ENCODE data around the gene PIF1.

The PIF1 gene

GRCh38 chr15:64845831-64846595, 20.6 kb upstream of the PIF1 start:
- peak overlapping the region; percentile 47 for H3K27ac ChIP-seq
- TF ChIP-seq ZFX (IDR thresholded peaks at IDR 0.05) (no peak), CTCF (conservative IDR thresholded peaks at IDR 0.05) (no peak)

GRCh38 chr15:64845183-64845611, 19.8 kb upstream of the PIF1 start:
- peak overlapping the region; percentile 47 for H3K27ac ChIP-seq
- TF ChIP-seq ZFX (IDR thresholded peaks at IDR 0.05) (no peak), CTCF (conservative IDR thresholded peaks at IDR 0.05) (no peak)

- TF ChIP-seq CTCF (conservative IDR thresholded peaks at IDR 0.05), result no peak
- TF ChIP-seq ZFX (IDR thresholded peaks at IDR 0.05), result no peak
- peak overlapping the region; percentile 47 for H3K27ac ChIP-seq
Measured at GRCh38 chr15:64844576-64845145, 19.2 kb upstream of the PIF1 start.

GRCh38 chr15:64843991-64844390, 18.5 kb upstream of the PIF1 start:
- TF ChIP-seq CTCF (conservative IDR thresholded peaks at IDR 0.05) (no peak), ZFX (IDR thresholded peaks at IDR 0.05) (no peak)
- peak overlapping the region; percentile 47; the same call in 1 of the 2 replicates for H3K27ac ChIP-seq

- TF ChIP-seq CTCF (conservative IDR thresholded peaks at IDR 0.05) (no peak), ZFX (IDR thresholded peaks at IDR 0.05) (no peak)
- H3K27ac ChIP-seq, result no peak overlapping the region
Measured at GRCh38 chr15:64842986-64843561, 17.6 kb upstream of the PIF1 start.

GRCh38 chr15:64842096-64842939, 16.9 kb upstream of the PIF1 start:
- H3K27ac ChIP-seq, result peak overlapping the region; percentile 66
- TF ChIP-seq ZFX (IDR thresholded peaks at IDR 0.05) (no peak), CTCF (conservative IDR thresholded peaks at IDR 0.05) (no peak)

All from C4-2B (cell line).